GM23338 (cell line): ENCODE data around the gene NBAS. TPM values are rescaled to one million over a fixed set of nuclear protein-coding genes. Genes with fewer than 3 reads are reported as not detected.

Experiments used
- ATAC-seq: fragments of 200-7000 bp; cut with Tn5 transposase; 3 replicates; pipeline ENCODE4 v1.9.1; 2020
- DNase-seq: peaks from one replicate; pipeline ENCODE4 v3.0.0-alpha.2; 2015; ENCODE audit warnings: low spot score
- H2AFZ ChIP-seq: fragments of 200-600 bp; sonication (generic); 2 replicates; pipeline ENCODE4 v1.8.0; 2016; ENCODE audit warnings: antibody characterized with exemption, mild to moderate bottlenecking, moderate library complexity
- H3F3A ChIP-seq: fragments of 200-600 bp; sonication (generic); replicated peaks from 2 replicates; pipeline ENCODE4 v1.8.0; 2017; ENCODE audit warnings: antibody characterized with exemption, mixed run types, low read depth
- H3K27ac ChIP-seq: fragments of 200-600 bp; sonication (generic); 2 replicates; pipeline ENCODE4 v1.6.1; 2016; ENCODE audit warnings: low read depth
- H3K27me3 ChIP-seq: fragments of 200-600 bp; sonication (generic); 2 replicates; pipeline ENCODE4 v1.8.0; 2016; ENCODE audit warnings: mild to moderate bottlenecking, mixed run types, moderate library complexity; ENCODE audit not compliant: insufficient read depth
- H3K36me3 ChIP-seq: fragments of 200-600 bp; sonication (generic); 2 replicates; pipeline ENCODE4 v1.8.0; 2016; ENCODE audit warnings: mild to moderate bottlenecking; ENCODE audit not compliant: insufficient read depth
- H3K4me1 ChIP-seq: fragments of 200-600 bp; sonication (generic); 2 replicates; pipeline ENCODE4 v1.8.0; 2016; ENCODE audit warnings: mild to moderate bottlenecking, moderate library complexity; ENCODE audit not compliant: insufficient read depth
- H3K4me2 ChIP-seq: fragments of 200-600 bp; sonication (generic); 2 replicates; pipeline ENCODE4 v1.7.1; 2017; ENCODE audit warnings: mixed run types
- H3K4me3 ChIP-seq: fragments of 200-600 bp; sonication (generic); 2 replicates; pipeline ENCODE4 v1.6.1; 2016; ENCODE audit warnings: mixed run types
- H3K79me2 ChIP-seq: fragments of 200-600 bp; sonication (generic); replicated peaks from 2 replicates; pipeline ENCODE4 v1.8.0; 2017; ENCODE audit warnings: mild to moderate bottlenecking; ENCODE audit not compliant: insufficient read depth
- H3K9me2 ChIP-seq: fragments of 200-600 bp; sonication (generic); 2 replicates; pipeline ENCODE4 v1.8.0; 2017; ENCODE audit not compliant: insufficient read depth
- H4K20me1 ChIP-seq: fragments of 200-600 bp; sonication (generic); replicated peaks from 2 replicates; pipeline ENCODE4 v1.8.0; 2017; ENCODE audit warnings: mild to moderate bottlenecking; ENCODE audit not compliant: insufficient read depth
- H3K27ac Mint-ChIP-seq: 2 replicates; pipeline ENCODE4 v1.8.0; 2020; ENCODE audit warnings: inconsistent platforms, mild to moderate bottlenecking, moderate library complexity, mixed read lengths
- H3K27me3 Mint-ChIP-seq: 3 replicates; pipeline ENCODE4 v1.8.0; 2022; ENCODE audit warnings: low read depth, mild to moderate bottlenecking, moderate library complexity, mixed read lengths, inconsistent platforms; ENCODE audit not compliant: insufficient read depth, poor library complexity
- H3K36me3 Mint-ChIP-seq: 3 replicates; pipeline ENCODE4 v1.8.0; 2021; ENCODE audit warnings: low read depth, mild to moderate bottlenecking, inconsistent platforms, moderate library complexity, mixed read lengths
- H3K4me1 Mint-ChIP-seq: 3 replicates; pipeline ENCODE4 v1.8.0; 2020; ENCODE audit warnings: mild to moderate bottlenecking, inconsistent platforms, mixed read lengths
- H3K4me3 Mint-ChIP-seq: 3 replicates; pipeline ENCODE4 v1.8.0; 2021; ENCODE audit warnings: moderate library complexity, mild to moderate bottlenecking, inconsistent platforms, mixed read lengths
- H3K9me3 Mint-ChIP-seq: 3 replicates; pipeline ENCODE4 v1.8.0; 2020; ENCODE audit warnings: moderate library complexity, mild to moderate bottlenecking, inconsistent platforms, mixed read lengths
- CREB1 ChIP-seq: fragments of 250-450 bp; sonication (Bioruptor Pico); IDR thresholded peaks from 2 replicates; pipeline ENCODE4 v1.5.0; 2020; ENCODE audit warnings: low read depth, mild to moderate bottlenecking, moderate library complexity
- ETS1 ChIP-seq: IDR thresholded peaks from 2 replicates; pipeline ENCODE4 v1.6.1; 2016; ENCODE audit warnings: antibody characterized with exemption
- EZH2phosphoT487 ChIP-seq: fragments of 200-600 bp; sonication (generic); IDR thresholded peaks from one replicate; pipeline ENCODE4 v1.8.1; 2018; ENCODE audit warnings: antibody characterized with exemption; ENCODE audit not compliant: unreplicated experiment
- JUNB ChIP-seq: IDR thresholded peaks from one replicate; pipeline ENCODE4 v1.6.1; 2016; ENCODE audit warnings: antibody characterized with exemption; ENCODE audit not compliant: unreplicated experiment
- NANOG ChIP-seq: IDR thresholded peaks from 2 replicates; pipeline ENCODE4 v1.6.1; 2016; ENCODE audit warnings: antibody characterized with exemption, borderline replicate concordance
- POLR2AphosphoS5 ChIP-seq: IDR thresholded peaks from 2 replicates; pipeline ENCODE4 v1.6.1; 2016; ENCODE audit warnings: antibody characterized with exemption, low read depth
- STAT1 ChIP-seq: IDR thresholded peaks from one replicate; pipeline ENCODE4 v1.6.1; 2016; ENCODE audit warnings: antibody characterized with exemption; ENCODE audit not compliant: unreplicated experiment
- ZNF114 ChIP-seq: fragments of 250-450 bp; sonication (Bioruptor Pico); IDR thresholded peaks from 2 replicates; pipeline ENCODE4 v1.5.0; 2020; ENCODE audit warnings: mild to moderate bottlenecking, moderate library complexity
- ZNF331 ChIP-seq: fragments of 250-450 bp; sonication (Bioruptor Pico); IDR thresholded peaks from 2 replicates; pipeline ENCODE4 v1.5.0; 2020; ENCODE audit warnings: low read depth, mild to moderate bottlenecking, moderate library complexity
- polyA plus RNA-seq: library from polyadenylated mRNA; unstranded; fragments of >200 nt; fragmentation: Nextera tagmentation; extraction: Ambion mirVana; gene quantifications from 2 replicates; pipeline ENCODE4 v1.2.1, GENCODE V29; 2016
- total RNA-seq: library from RNA; depleted of rRNA; stranded (reverse); fragments of >200 nt; shearing (Covaris generic); gene quantifications from 2 replicates; pipeline ENCODE4 v1.2.3, GENCODE V29; 2014
- TF ChIP-seq, protein P1 (sequence below): IDR thresholded peaks from one replicate; pipeline ENCODE4 v1.6.1; 2018; ENCODE audit warnings: antibody characterized with exemption; ENCODE audit not compliant: unreplicated experiment

The NBAS gene
- total and polyA plus RNA-seq, 2 experiments from 2014 or later, result 24.8 to 38.9 TPM

GRCh38 chr2:15389895-15390294 lies 171.2 kb downstream of the NBAS start:
- H3K27ac Mint-ChIP-seq, result peak overlapping the region; percentile 65; the same call in 1 of the 2 replicates

GRCh38 chr2:15389326-15389700 lies 171.8 kb downstream of the NBAS start:
- H3K4me2 ChIP-seq, result no peak overlapping the region
- no peak overlapping the region for H3K4me3 Mint-ChIP-seq
- H3K27me3 ChIP-seq, result no peaks in the 10 kb centered on the region
- no peaks in the 10 kb centered on the region for H3K79me2 ChIP-seq
- peaks cover 3% of the 10 kb centered on the region; the same call in 1 of the 3 replicates for H3K36me3 Mint-ChIP-seq
- no peaks in the 10 kb centered on the region for H4K20me1 ChIP-seq
- H3K27ac ChIP-seq, result no peak overlapping the region
- H3F3A ChIP-seq, result no peaks in the 10 kb centered on the region
- H3K4me3 ChIP-seq, result no peak overlapping the region
- ATAC-seq (no peak), DNase-seq (no peak)
- H3K36me3 ChIP-seq, result no peaks in the 10 kb centered on the region
- H3K9me2 ChIP-seq, result no peaks in the 10 kb centered on the region
- H3K27me3 Mint-ChIP-seq, result no peaks in the 10 kb centered on the region
- TF ChIP-seq STAT1 (no peak), JUNB (no peak), EZH2phosphoT487 (no peak)
- peak overlapping the region; percentile 65; the same call in 1 of the 2 replicates for H3K27ac Mint-ChIP-seq
- H3K9me3 Mint-ChIP-seq, result no peaks in the 10 kb centered on the region; the same call in 2 of the 3 replicates
- no peak overlapping the region for H2AFZ ChIP-seq
- peaks cover 4% of the 10 kb centered on the region; the same call in 2 of the 3 replicates for H3K4me1 Mint-ChIP-seq
- H3K4me1 ChIP-seq, result no peaks in the 10 kb centered on the region

More at GRCh38 chr2:15389895-15390294, 171.2 kb downstream of the NBAS start:
- no peak overlapping the region for H3K27ac ChIP-seq
- DNase-seq (no peak), ATAC-seq (no peak)
- H3K4me1 ChIP-seq, result no peaks in the 10 kb centered on the region
- H4K20me1 ChIP-seq, result no peaks in the 10 kb centered on the region
- H3K4me3 Mint-ChIP-seq, result no peak overlapping the region
- no peaks in the 10 kb centered on the region for H3K36me3 ChIP-seq
- no peaks in the 10 kb centered on the region for H3K27me3 Mint-ChIP-seq
- H3F3A ChIP-seq, result no peaks in the 10 kb centered on the region
- no peaks in the 10 kb centered on the region for H3K79me2 ChIP-seq
- no peak for TF ChIP-seq JUNB
- no peak for TF ChIP-seq POLR2AphosphoS5
- TF ChIP-seq ZNF331, result no peak
- TF ChIP-seq NANOG, result no peak
- no peak for TF ChIP-seq STAT1
- no peak for TF ChIP-seq ZNF114
- H3K9me2 ChIP-seq, result no peaks in the 10 kb centered on the region
- H2AFZ ChIP-seq, result no peak overlapping the region
- peaks cover 4% of the 10 kb centered on the region; the same call in 2 of the 3 replicates for H3K4me1 Mint-ChIP-seq
- H3K27me3 ChIP-seq, result no peaks in the 10 kb centered on the region
- H3K36me3 Mint-ChIP-seq, result peaks cover 3% of the 10 kb centered on the region; the same call in 1 of the 3 replicates
- H3K4me2 ChIP-seq, result no peak overlapping the region
- H3K9me3 Mint-ChIP-seq, result no peaks in the 10 kb centered on the region; the same call in 2 of the 3 replicates
- H3K4me3 ChIP-seq, result no peak overlapping the region

GRCh38 chr2:15388406-15389325 lies 172.5 kb downstream of the NBAS start:
- Mint-ChIP-seq H3K27me3 (no peaks in the 10 kb centered on the region), H3K4me3 (no peak overlapping the region), H3K27ac (no peak overlapping the region; the same call in 1 of the 2 replicates), H3K36me3 (peaks cover 3% of the 10 kb centered on the region; the same call in 1 of the 3 replicates), H3K4me1 (peaks cover 4% of the 10 kb centered on the region; the same call in 2 of the 3 replicates), H3K9me3 (no peaks in the 10 kb centered on the region; the same call in 2 of the 3 replicates)
- Histone ChIP-seq H3K27ac (no peak overlapping the region), H3K4me2 (no peak overlapping the region), H3K4me1 (no peaks in the 10 kb centered on the region), H4K20me1 (no peaks in the 10 kb centered on the region), H3F3A (no peaks in the 10 kb centered on the region), H3K36me3 (no peaks in the 10 kb centered on the region), H3K4me3 (no peak overlapping the region), H2AFZ (no peak overlapping the region), H3K9me2 (no peaks in the 10 kb centered on the region), H3K27me3 (no peaks in the 10 kb centered on the region), H3K79me2 (no peaks in the 10 kb centered on the region)
- DNase-seq (no peak), ATAC-seq (no peak)
- TF ChIP-seq, protein P1, sequence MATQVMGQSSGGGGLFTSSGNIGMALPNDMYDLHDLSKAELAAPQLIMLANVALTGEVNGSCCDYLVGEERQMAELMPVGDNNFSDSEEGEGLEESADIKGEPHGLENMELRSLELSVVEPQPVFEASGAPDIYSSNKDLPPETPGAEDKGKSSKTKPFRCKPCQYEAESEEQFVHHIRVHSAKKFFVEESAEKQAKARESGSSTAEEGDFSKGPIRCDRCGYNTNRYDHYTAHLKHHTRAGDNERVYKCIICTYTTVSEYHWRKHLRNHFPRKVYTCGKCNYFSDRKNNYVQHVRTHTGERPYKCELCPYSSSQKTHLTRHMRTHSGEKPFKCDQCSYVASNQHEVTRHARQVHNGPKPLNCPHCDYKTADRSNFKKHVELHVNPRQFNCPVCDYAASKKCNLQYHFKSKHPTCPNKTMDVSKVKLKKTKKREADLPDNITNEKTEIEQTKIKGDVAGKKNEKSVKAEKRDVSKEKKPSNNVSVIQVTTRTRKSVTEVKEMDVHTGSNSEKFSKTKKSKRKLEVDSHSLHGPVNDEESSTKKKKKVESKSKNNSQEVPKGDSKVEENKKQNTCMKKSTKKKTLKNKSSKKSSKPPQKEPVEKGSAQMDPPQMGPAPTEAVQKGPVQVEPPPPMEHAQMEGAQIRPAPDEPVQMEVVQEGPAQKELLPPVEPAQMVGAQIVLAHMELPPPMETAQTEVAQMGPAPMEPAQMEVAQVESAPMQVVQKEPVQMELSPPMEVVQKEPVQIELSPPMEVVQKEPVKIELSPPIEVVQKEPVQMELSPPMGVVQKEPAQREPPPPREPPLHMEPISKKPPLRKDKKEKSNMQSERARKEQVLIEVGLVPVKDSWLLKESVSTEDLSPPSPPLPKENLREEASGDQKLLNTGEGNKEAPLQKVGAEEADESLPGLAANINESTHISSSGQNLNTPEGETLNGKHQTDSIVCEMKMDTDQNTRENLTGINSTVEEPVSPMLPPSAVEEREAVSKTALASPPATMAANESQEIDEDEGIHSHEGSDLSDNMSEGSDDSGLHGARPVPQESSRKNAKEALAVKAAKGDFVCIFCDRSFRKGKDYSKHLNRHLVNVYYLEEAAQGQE, result no peak
- no peak for TF ChIP-seq STAT1
- no peak for TF ChIP-seq CREB1 (CRISPR knock-in tag)
- no peak for TF ChIP-seq ZNF331
- TF ChIP-seq ETS1, result no peak
